Thyroid gland (tissue), 4 donors: ENCODE data around the gene SDS. TPM values are rescaled to one million over a fixed set of nuclear protein-coding genes. Genes with fewer than 3 reads are reported as not detected.

Experiments
- DNase-seq, 2 donors: peaks; one replicate each; pipeline ENCODE4 v3.0.0-alpha.2; 2019
- H3K27ac ChIP-seq, 3 donors: fragments of 200-600 bp; sonication (generic); 1 replicate in 2 of 3; 2 replicates in 1 of 3; pipeline ENCODE4 v1.5.1; 2016 to 2019; ENCODE audit warnings: mild to moderate bottlenecking in 1 of 3, moderate library complexity in 1 of 3
- H3K27me3 ChIP-seq: fragments of 200-600 bp; sonication (generic); one replicate; pipeline ENCODE4 v1.5.1; 2019
- H3K36me3 ChIP-seq, 2 donors: fragments of 200-600 bp; sonication (generic); one replicate each; pipeline ENCODE4 v1.5.1; 2016 to 2019
- H3K4me1 ChIP-seq, 2 donors: fragments of 200-600 bp; sonication (generic); one replicate each; pipeline ENCODE4 v1.5.1; 2017 to 2019
- H3K4me3 ChIP-seq, 3 donors: fragments of 200-600 bp; sonication (generic); replicated peaks in 1 of 3; 1 replicate in 2 of 3; 2 replicates in 1 of 3; pipeline ENCODE4 v1.5.1; 2016; ENCODE audit warnings: mild to moderate bottlenecking in 1 of 3
- H3K9me3 ChIP-seq: fragments of 200-600 bp; sonication (generic); one replicate; pipeline ENCODE4 v1.5.1; 2017
- POLR2A ChIP-seq, 2 donors: fragments of 450-650 bp; IDR thresholded peaks; one replicate each; pipeline ENCODE4 v1.6.1; 2017; ENCODE audit warnings: antibody characterized with exemption in 2 of 2, mild to moderate bottlenecking in 2 of 2, moderate library complexity in 1 of 2
- WGBS, 2 donors: methylation state at CpG; one replicate each; pipeline ENCODE4 v1.1.5; 2017; 5-methylcytosine and 5-hydroxymethylcytosine counted together
- intact Hi-C: fragments of 100-400 bp; cut with DNase I; formaldehyde crosslinking; loops from one replicate; pipeline ENCODE4 v1.15.1; 2023
- total RNA-seq, 4 donors: library from RNA; depleted of rRNA; stranded (reverse); fragments of >200 nt; gene quantifications; one replicate each; pipeline ENCODE4 v1.2.3, GENCODE V29; 2016
- TF ChIP-seq, protein P1 (sequence below), 6 experiments: fragments of 200-600 bp in 3 of 6; fragments of 450-650 bp in 3 of 6; sonication (generic) in 3 of 6; IDR thresholded peaks; one replicate each; pipeline ENCODE4 v1.5.1; 2016 to 2019; ENCODE audit warnings: antibody characterized with exemption in 6 of 6, mild to moderate bottlenecking in 2 of 6, inconsistent platforms in 1 of 6, moderate library complexity in 1 of 6

The SDS gene
- total RNA-seq, 4 donors from 2014 or later: 0.33 to 1.4 TPM; not detected in 2

DNA sequence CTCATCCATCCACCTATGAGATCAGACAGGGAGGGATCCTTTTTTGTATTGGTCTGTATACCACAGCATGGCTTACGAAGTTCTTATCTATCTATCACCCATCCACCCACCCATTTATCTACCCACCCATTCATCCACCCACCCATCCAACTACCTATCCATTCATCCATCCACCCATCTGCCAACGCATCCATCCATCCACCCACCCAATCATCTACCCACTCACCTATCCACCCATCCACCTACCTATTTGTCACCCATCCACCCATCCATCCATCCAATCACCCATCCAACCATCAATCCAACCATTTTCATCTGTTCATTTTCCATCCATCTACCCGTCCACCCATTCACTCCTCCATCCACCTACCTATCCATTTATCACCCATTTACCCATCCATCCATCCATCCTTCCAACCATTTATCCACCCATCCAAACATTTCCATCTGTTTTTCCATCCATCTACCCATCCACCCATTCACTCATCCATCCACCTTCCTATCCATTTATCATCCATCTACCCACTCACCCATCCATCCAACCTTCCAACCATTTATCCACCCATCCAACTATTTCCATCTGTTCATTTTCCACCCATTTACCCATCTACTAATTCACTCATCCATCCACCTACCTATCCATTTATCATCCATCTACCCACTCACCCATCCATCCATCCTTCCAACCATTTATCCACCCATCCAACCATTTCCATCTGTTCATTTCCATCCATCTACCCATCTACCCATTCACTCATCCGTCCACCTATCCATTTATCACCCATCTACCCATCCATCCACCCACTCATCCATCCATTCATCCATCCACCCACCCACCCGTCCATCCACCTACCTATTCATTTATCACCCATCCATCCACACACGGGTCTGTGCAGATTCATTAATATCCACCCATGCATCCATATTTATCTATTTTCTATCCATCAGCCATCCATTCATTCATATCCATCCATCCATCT is 13.3 kb downstream of the SDS start:
- Histone ChIP-seq H3K27me3 (no peaks in the 10 kb centered on the region), H3K36me3 (peaks cover 18 to 19% of the 10 kb centered on the region in 2 donors), H3K4me1 (no peaks in the 10 kb centered on the region), H3K27ac (no peak overlapping the region), H3K9me3 (no peaks in the 10 kb centered on the region), H3K4me3 (no peak overlapping the region)
- WGBS, 2 donors: 95 to 96% methylated on average over 6 of the region's 6 CpGs
- intact Hi-C loops: no loop called here
- no peak for DNase-seq
- no peak for TF ChIP-seq POLR2A (IDR thresholded peaks at IDR 0.05)
- TF ChIP-seq, protein P1, sequence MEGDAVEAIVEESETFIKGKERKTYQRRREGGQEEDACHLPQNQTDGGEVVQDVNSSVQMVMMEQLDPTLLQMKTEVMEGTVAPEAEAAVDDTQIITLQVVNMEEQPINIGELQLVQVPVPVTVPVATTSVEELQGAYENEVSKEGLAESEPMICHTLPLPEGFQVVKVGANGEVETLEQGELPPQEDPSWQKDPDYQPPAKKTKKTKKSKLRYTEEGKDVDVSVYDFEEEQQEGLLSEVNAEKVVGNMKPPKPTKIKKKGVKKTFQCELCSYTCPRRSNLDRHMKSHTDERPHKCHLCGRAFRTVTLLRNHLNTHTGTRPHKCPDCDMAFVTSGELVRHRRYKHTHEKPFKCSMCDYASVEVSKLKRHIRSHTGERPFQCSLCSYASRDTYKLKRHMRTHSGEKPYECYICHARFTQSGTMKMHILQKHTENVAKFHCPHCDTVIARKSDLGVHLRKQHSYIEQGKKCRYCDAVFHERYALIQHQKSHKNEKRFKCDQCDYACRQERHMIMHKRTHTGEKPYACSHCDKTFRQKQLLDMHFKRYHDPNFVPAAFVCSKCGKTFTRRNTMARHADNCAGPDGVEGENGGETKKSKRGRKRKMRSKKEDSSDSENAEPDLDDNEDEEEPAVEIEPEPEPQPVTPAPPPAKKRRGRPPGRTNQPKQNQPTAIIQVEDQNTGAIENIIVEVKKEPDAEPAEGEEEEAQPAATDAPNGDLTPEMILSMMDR (IDR thresholded peaks at IDR 0.05): no peak

DNA sequence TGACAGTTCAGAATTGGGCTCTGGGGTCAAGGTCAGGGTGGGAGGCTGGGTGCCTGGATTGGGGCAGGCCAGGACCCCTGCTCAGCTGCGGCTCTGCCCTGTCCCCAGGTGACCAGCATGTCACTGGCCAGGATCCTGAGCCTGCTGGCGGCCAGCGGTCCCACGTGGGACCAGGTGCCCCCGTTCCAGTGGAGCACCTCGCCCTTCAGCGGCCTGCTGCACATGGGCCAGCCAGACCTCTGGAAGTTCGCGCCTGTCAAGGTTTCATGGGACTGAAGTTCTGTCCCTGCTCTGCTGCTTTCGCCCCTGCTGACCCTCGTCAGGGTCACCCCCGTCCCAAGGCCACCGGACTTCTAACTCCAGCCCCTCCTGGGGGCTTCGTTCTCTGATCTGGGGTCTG is 15.3 kb downstream of the SDS start:
- intact Hi-C loops: no loop called here
- no peaks in the 10 kb centered on the region for H3K27me3 ChIP-seq
- H3K4me1 ChIP-seq: no peaks in the 10 kb centered on the region
- TF ChIP-seq, protein P1 (IDR thresholded peaks at IDR 0.05): no peak
- TF ChIP-seq POLR2A (IDR thresholded peaks at IDR 0.05): no peak
- H3K4me3 ChIP-seq: no peak overlapping the region
- H3K27ac ChIP-seq: no peak overlapping the region
- H3K36me3 ChIP-seq: peaks cover 23 to 31% of the 10 kb centered on the region in 2 donors
- H3K9me3 ChIP-seq: no peaks in the 10 kb centered on the region
- no peak for DNase-seq
- 97 to 98% methylated on average over 5 to 12 of the region's 14 CpGs for WGBS, 2 donors

DNA sequence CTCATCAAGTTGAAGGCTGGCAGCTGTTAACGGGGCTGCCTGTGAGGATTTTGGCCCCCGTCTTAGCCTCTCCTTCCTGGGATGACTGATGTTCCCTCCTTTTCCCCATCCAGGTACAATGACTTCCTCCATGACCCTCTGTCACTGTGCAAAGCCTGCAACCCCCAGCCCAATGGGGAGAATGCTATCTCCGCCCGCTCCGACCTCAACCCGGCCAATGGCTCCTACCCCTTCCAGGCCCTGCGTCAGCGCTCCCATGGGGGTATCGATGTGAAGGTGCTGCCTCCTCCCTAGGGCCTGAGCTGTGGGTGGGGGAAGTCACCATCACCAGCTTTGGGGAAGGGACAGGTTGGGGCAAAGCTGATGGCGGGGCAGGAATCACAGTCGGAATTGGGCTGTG is 16.1 kb downstream of the SDS start:
- intact Hi-C loops: no loop called here
- H3K9me3 ChIP-seq: no peaks in the 10 kb centered on the region
- DNase-seq: no peak
- H3K27ac ChIP-seq: no peak overlapping the region
- no peak overlapping the region for H3K4me3 ChIP-seq
- no peaks in the 10 kb centered on the region for H3K4me1 ChIP-seq
- no peak for TF ChIP-seq POLR2A (IDR thresholded peaks at IDR 0.05)
- TF ChIP-seq, protein P1 (IDR thresholded peaks at IDR 0.05): no peak
- peaks cover 23 to 31% of the 10 kb centered on the region in 2 donors for H3K36me3 ChIP-seq
- H3K27me3 ChIP-seq: no peaks in the 10 kb centered on the region
- 95 to 98% methylated on average over 11 of the region's 11 CpGs for WGBS, 2 donors

DNA sequence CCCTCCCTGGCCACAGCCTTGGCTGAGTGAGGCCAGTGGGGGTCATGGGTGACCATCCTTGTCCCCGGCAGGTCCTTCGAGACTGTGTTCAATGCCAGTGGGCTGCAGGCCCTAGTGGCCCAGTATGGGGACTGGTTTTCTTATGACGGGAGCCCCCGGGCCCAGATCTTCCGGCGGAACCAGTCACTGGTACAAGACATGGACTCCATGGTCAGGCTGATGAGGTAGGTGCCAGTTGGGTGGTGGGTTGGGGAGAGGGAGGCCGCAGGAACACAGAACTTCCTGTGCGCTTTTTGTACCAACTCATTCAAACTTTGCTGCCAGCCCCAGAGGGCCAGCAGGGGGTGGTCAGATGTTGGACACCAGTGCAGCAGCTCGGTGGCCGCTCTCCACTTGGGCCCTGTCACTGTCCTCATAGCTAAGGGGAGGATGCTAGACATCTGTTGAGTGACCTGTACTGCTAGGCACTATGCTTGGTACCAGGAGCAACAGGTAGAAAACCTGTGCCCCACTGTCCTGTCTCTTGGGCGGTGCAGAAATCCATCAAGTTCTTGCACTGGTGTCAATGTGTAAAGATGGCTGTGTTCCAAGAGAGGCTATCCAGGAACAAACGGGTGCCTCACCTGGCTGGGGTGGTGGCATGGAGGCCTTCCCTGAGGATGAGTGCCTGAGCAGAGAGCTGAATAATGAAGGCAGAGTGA is 16.7 kb downstream of the SDS start:
- peaks cover 23 to 31% of the 10 kb centered on the region in 2 donors for H3K36me3 ChIP-seq
- no peak for TF ChIP-seq POLR2A (IDR thresholded peaks at IDR 0.05)
- no peaks in the 10 kb centered on the region for H3K9me3 ChIP-seq
- WGBS, 2 donors: 96 to 98% methylated on average over 6 of the region's 12 CpGs
- DNase-seq: no peak
- no peaks in the 10 kb centered on the region for H3K27me3 ChIP-seq
- intact Hi-C loops: no loop called here
- no peaks in the 10 kb centered on the region for H3K4me1 ChIP-seq
- no peak overlapping the region for H3K4me3 ChIP-seq
- H3K27ac ChIP-seq: no peak overlapping the region

DNA sequence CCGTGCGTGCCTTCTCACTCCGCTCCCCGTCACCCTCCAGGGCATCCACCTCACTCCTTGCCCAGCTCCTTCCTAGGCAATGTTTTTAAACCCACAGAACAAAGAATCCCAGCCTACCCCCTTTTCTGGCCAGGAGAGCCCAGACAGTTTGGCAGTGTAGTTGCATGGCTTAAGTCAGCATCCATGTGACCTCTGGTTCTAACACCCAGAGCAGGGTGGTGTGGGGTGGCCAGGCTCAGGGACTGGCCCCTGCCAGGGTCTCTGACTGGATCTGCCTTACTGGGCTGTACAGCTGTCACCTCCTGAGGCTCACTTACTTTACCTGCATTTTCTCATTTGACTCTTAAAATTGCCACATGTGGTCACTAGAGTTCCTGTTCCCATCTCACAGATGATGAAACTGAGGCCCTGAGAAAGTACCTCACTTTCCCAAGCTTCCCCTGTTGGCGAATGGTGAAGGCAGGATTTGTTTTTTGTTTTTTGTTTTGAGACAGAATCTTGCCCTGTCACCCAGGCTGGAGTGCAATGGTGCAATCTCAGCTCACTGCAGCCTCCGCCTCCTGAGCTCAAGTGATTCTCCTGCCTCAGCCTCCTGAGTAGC is 18.3 kb downstream of the SDS start:
- H3K27me3 ChIP-seq: no peaks in the 10 kb centered on the region
- WGBS, 2 donors: 91 to 97% methylated on average over 6 of the region's 6 CpGs
- intact Hi-C loops: no loop called here
- no peaks in the 10 kb centered on the region for H3K9me3 ChIP-seq
- peaks cover 33 to 34% of the 10 kb centered on the region in 2 donors for H3K36me3 ChIP-seq
- no peak overlapping the region for H3K27ac ChIP-seq
- H3K4me1 ChIP-seq: no peaks in the 10 kb centered on the region
- TF ChIP-seq POLR2A (IDR thresholded peaks at IDR 0.05): no peak
- TF ChIP-seq, protein P1 (IDR thresholded peaks at IDR 0.05): no peak
- H3K4me3 ChIP-seq: no peak overlapping the region
- DNase-seq: no peak
